NCI-H2196 (cell line): ENCODE data around the gene MROH7.
"Not testable (repeated sequence)": the region's sequence is repeated elsewhere in the genome, so short reads cannot be mapped to it uniquely, and the experiment has no call there.

Experiments used
- DNase-seq: peaks from one replicate; lab custom pipeline; 2025; ENCODE audit not compliant: unreplicated experiment; lab: John Stamatoyannopoulos, UW

The MROH7 gene

DNA sequence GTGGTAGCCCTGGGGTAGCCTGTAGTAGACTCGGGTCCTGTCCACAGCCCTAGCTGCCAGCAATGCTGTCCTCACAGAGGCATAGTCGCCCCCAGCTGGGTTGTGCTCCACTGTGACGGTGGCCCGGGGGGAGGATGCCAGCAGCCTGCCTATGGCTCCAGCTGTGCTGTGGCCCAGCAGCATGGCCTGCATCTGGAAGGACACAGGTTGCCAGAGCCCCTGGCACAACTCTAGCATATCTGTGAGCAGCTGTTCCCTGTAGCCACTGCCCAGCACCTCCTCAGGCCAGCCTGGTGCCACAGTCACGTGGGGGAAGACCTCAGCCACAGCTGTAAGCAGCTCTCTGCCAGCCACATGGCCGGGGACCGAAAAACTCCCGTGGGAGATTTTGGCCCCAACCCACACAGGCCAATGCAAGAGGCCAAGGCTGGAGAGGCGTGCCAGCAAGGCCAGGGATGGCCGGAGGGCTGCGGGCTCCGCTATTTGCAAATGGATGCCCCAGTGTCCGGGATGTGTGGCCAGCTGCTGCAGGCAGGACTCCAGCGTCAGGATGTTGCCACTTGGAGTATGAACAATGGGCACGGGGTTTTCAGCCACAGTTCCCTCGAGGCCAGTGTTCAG is 32.2 kb upstream of the MROH7 start:
- no peak for DNase-seq

DNA sequence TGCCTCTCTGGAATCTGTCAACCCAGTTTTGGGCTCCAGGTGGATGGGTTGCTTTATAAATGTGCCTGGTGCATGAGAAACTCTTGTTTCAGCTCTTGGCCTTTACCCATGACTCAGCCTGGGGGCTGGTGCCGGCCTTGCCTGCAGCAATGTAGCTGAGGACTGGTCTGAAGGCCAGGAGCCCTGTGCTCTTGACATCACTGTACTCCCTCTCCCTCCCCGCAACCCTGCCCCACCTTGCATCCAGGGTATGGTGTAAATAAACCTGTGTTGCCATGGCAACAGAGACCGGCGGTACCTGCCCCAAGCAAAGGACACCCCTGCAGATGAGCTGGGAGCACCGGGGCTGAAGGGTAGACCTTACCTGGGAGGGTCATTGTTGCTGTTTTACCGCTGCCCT is 31.5 kb upstream of the MROH7 start:
- DNase-seq, result no peak

DNA sequence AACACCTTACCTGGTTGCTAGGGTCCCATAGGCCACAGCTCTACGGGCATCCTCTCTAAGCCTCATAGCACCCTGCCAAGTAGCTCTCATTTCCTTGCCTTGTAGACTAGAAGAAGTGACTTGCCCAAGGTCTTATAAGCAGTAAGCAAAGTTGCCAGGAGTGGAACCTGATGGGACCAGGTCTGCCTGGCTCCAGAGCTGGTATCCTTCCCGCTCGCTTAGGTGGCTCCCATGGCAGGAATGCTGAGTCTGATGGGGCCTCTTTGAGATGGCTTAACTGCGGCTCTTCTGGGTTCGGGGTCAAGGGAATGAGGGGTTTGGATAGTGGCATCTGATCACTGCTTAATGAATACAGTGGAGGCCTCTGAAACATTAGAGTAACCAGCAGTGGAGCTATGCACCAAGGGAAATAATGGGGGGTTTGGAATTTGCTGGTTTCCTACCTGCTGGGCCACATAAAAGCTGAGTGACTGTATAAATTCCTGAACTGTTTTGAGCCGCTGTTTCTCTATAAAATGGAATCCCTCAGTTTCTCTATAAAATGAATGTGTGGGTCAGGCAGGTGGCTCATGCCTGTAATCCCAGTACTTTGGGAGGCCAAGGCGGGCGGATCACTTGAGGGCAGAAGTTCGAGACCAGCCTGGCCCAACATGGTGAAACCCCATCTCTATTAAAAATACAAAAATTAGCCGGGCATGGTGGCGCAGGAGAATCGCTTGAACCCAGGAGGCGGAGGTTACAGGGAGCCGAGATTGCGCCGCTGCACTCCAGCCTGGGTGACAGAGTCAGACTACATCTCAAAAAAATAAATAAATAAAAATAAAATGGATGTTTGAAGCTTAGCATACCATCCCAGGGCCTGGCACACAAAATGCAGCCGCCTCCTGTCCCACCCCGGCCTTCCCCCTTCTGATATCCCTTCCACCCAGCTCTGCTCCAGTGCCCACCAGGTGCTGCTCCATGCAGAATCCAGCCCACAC is 30.7 kb upstream of the MROH7 start:
- DNase-seq, result no peak

DNA sequence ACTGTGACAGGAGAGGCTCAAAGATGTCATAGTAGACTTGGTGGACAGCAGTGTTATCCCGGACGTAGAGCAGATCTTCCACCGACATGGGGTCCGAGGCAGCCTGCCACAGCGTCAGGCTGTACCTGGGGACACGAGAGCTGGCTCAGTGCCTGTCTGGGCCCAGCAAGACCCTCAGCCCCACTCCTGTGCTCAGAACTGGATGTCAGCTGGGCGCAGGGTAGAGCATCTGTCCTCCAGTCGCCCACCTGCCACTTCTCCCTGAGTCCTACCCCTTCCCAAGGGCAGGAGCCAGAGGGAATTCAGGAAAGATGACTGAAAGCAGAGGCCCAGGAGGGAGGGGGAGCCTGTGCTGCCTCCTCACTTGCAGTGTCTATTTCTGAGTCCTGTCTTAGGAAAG is 30.0 kb upstream of the MROH7 start:
- DNase-seq, result no peak

DNA sequence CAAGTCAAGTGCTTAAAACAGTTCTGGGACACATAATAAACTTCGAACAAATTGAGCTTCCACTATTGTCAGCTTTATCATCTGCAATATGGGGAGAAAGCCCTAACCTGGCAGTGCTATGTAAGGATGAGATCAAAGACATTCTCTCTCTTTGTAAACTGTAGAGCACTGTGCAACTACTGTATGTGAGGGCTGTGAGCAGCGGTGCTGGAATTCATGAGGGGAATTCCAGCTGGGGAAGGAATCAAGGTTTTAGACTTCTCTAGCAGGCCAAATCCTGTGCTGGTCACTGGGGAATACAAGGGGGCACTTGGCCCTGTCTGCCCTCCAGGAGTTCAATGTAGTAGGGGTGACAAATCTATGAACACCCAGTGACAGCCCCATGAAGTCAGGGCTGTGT is 27.6 kb upstream of the MROH7 start:
- DNase-seq, result no peak

DNA sequence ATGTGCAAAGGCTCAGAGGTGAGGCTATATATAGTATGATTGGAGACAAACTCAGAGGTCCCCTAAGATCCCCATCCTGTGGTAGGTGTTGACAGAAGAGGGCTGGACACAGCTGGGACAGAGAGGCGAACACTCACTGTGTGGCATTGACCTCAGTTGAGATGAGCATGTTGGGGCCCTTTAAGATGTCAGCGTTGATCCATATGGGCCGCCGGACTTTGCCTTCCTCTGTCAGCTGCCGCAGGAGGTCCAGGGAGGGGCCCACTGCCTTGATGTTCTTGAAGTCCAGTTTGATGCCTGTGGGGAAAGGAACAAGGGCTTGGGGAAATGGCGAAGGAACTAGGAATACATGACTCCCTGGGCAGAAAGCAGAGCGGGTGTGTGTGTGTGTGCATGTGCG is 27.0 kb upstream of the MROH7 start:
- DNase-seq, result no peak

DNA sequence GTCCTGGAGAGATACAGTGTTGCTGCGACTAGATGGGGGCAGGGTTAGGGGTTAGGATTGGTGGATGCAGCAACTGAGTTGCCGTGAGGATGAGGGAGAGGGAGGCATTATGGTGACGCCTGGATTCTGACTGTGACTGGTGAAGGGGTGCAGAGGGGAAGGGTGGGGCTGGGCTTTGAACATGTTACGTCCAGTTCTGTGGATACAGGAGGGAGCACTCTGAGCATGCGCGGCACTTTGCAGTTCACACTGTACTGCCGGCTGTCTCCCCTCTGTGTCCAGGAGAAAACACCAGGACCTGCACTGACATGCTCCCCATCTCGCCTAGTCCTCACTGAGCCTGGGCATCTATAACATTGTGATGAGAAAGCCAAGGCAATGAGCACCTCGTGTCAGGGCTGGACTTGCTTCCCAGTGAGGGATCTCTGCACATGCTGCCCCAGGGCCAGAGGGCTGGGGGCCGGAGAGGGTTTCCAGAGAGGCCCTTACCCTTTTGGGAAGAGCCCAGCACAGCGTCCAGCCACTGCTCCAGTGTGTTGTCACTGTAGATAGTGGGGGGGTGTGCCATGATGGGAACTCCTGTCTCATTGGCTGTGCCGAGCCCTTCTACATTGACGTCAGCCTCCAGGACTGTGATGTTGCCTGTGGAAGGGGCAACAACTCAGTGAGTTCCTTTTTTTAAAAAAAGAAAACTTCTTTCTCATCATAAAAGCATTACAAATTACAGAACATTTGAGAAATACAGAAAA is 25.9 kb upstream of the MROH7 start:
- DNase-seq, result no peak

DNA sequence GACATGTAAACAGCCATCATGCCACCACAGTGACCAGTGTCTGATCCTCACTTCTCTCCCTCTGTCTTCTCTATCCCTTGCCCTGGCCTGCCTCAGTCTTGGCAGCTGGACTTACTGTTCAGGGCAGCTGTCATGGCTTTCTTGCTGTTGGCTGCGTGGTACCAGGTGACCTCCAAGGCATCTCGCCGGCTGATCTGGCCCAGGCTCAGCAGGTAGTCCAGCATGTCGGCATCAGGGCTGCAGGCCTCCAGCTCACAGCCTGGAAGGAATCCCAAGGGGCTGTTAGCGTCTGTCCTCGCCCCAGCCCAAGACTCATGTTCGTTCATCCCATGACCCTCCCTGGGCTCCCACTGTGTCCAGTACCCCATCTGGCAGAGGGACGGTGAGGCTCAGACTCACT is 21.8 kb upstream of the MROH7 start:
- no peak for DNase-seq

DNA sequence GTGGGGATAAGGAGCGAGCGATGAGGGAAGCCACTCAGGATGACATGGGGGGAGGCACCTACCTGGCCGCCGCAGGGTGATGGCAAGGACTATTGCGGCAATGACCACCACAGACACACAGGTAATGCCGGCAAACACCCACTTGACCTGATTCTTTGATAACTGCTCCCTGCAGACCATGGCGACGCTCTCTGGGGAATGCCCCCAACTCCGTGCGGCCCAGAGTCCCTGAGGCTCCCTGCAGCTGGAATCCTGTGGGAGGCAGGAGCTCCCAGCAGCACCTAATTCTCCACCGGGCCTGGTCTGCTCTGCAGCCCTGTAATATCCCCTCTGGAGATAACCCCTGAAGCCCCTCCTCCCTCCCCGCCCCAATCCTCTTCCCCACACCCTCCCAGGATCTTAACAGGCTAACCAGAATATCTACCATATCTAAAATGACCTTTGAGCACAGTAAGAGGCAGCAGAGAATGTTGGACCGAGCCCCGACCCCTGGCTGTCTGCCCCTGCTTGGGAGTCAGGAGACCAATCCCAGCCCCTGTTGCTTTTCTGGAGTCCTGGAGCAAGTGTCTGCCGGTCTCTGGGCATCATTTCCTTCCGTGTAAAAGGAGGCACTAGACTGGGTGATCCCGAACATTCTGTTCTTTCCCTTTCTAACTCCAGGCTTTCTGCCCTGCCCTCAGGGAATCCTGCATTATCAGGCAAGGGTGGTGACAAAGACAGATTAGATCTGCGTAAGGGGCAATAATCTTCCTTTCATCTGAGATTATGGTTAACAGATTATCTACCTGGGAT is 18.2 kb upstream of the MROH7 start, which contains the start of gene FAM151A:
Gene FAM151A (minus strand): TSS at position 310 of the 792 bp plus-strand sequence. CDS start 130 bp downstream, at position 180.
- DNase-seq, result no peak

DNA sequence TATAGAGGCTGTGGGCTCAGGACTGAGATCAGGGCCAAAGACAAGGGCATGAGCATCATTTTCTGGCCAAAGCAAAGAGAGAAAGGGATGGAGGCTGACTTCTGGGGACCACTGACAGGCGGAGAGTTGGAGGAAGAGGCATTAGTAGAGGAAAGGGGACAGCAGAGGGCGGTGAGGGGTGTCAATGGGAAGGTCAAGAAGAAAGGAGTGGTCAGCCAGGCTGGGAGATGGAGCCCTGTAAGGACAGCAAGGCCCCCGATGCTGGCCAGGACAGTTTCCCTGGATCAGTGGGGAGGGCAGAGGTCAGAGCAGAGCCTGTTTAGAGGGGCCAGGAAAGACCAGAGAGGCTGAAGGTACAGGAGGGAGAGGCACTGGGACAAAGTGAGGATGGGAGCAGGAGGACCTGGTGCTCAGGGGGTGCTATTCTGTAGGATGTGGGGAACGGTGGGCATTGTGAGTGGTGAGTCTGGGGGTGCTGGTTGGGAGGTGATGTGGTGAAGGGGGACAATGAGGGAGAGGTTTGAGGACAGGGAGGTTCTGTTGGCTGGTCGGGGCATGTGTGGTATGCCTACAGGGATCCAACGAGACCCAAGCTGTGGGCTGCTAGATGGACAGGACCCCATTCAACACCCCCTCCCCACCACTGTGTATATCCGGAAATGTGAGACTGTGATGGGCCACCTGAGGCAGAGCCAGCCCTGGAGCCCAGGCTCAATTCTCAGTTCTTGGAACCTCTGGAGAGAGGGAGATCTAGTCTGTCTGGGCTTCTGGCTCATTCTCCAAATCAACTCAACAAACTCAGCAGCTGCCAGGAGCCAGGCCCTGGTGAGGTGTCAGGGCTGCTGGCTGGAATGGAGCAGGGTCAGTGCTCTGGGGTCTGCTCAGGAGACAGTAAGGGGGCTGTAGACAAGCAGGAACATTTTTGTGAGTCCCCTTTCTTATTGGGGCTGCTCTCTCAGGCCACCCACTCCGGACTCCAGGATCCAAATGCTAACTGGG is 16.8 kb upstream of the MROH7 start:
- no peak for DNase-seq

DNA sequence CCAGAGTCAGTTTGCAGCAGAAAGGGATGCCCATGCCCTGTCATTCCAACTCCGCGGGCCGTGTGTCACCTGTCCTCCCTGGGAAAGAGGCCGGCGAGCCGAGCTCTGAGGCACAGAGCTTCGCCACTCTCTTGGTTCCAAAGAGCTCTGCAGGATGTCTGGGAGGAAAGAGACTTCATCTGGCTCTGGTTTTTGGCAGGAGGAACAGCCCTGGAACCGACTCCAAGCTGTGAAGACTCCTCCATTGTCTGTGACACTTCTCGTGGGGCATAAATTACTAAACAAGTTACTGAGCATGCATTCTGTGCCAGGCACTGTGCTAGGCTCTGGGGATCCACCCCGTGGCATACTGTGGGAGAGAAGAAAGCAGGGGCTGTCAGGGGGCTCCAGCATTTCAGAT is 14.4 kb upstream of the MROH7 start:
- DNase-seq, result no peak

DNA sequence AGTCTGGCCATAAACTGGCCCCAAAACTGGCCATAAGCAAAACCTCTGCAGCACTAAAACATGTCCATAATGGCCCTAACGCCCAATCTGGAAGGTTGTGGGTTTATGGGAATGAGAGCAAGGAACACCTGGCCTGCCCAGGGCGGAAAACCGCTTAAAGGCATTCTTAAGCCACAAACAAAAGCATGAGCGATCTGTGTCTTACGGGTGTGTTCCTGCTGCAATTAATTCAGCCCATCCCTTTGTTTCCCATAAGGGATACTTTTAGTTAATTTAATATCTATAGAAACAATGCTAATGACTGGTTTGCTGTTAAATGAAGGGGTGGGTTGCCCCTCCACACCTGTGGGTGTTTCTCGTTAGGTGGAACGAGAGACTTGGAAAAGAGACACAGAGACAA is 5.8 kb upstream of the MROH7 start:
- not testable (repeated sequence) for DNase-seq

DNA sequence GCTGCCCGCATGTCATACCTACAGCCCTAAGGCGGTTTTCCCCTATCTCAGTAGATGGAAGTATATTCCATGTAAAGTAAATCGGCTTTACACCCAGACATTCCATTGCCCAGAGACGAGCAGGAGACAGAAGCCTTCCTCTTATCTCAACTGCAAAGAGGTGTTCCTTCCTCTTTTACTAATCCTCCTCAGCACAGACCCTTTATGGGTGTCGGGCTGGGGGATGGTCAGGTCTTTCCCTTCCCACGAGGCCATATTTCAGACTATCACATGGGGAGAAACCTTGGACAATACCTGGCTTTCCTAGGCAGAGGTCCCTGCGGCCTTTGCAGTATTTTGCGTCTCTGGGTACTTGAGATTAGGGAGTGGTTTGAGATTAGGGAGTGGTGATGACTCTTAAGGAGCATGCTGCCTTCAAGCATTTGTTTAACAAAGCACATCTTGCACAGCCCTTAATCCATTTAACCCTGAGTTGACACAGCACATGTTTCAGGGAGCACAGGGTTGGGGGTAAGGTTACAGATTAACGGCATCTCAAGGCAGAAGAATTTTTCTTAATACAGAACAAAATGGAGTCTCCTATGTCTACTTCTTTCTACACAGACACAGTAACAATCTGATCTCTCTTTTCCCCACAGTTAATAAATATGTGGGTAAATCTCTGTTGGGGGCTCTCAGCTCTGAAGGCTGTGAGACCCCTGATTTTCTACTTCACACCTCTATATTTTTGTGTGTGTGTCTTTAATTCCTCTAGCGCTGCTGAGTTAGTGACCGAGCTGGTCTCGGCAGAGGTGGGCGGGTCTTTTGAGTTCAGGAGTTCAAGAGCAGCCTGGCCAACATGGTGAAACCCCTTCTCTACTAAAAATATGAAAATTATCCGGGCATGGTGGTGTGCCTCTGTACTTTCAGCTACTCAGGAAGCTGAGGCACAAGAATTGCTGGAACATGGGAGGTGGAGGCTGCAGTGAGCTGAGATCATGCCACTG is 4.8 kb upstream of the MROH7 start:
- DNase-seq, result not testable (repeated sequence)

DNA sequence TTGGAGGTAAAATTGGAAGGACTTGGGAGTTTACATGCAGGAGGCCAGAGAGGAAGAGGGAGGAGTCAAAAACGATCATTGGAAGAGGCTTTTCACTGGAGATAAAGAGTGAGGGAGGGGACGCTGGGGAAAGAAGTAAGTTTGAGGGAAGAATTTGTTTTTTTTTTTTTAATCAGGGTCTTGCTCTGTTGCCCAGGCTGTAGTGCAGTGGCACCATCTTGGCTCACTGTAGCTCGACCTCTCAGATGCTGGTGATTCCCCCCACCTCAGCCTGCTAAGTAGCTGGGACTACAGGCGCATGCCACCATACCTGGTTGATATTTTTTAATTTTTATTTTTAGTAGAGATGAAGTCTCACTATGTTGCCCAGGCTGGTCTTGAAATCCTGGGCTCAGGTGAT is 1.2 kb upstream of the MROH7 start:
- DNase-seq, result no peak

DNA sequence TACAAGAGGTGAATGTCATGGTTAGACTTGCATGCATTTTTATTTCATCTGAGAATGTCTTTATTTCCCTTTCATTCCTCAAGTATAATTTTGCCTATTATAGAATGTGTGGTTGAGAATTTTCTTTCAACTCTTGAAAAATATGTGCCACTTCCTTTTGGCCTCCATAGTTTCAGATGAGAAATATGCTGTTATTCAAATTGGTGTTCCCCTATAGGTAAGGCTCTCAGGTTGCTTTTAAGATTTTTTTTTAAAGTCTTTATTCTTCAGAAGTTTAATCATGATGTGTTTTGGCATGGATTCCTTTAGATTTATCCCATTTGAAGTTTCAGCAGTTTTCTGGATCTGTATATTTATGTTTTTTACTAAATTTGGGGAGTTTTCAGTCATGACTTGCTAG is 2.1 kb downstream of the MROH7 start:
- no peak for DNase-seq

DNA sequence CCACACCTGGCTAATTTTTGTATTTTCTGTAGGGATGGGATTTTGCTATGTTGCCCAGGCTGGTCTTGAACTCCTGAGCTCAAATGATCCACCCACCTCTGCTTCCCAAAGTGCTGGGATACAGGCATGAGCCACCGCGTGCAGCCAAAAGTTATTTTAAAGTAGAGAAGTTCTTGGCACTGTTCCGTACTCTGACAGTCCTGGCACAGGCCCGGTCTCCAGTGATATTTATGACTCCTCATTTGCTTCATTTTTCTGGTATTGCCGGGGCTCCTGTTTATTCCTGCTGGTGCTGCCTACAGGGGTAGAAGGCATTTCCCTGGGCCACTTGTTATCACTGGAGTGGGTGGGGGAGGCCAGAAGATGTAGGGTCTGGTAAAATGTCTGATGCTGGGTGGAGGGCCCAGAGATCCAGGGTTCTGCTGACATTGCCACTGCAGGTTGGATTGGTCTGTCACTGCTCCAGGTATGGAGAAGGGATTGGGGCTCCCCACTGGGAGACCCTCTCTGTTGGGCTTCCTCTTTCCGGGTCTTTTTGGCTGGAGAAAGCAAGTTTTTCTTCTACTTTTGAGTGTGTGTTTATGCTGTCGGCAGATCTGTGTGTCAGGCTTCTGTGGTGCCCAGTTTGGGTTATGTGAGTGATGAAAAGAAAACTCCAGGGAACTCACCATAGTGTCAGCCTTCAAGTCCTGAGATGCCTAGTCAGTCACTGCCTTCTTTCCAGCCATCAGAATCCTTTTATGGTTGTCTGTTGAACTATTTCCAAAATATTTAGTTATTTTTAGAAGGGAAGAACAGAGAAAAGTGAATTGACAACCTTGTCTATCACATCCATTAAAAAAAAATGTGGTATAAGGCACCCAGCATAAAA is 4.5 kb downstream of the MROH7 start:
- DNase-seq, result no peak

DNA sequence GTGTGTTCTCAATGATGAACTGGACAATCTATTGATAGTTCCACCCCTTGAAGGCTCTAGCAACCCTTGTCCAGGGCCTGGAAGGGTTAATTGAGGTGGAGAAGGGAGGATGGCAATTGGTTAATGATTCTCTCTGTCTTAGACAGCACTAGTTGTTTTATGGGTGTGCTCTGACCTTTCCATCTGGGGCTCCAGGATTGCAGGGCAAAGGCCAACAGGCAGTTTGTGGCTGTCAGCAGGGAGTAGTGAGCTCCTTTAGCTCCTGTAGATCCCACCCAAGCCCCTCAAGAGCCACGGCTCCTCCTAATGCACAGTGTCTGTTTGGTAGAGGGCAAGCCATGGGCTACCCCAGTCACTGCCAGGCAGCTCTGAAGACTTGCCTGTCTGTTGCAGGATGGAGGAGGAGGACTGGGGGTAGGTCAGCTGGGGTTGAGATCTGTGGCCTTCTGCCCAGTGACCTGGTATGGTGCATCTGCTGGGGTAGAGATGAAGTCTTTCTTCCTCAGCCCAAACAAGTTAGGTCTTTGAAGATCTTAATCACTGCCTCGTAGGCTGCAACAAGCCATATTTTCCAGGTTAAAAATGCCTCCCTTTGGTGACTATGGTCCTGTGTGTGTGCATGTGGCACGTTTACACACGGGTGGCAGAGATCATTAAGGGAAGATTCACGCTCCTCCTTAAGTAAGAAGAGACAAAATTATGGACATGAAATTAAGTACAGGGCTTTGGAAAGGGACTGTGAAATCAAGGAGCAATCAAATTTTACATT is 7.7 kb downstream of the MROH7 start:
- DNase-seq, result no peak
